Renal cortex interstitium (tissue), 11 donors: ENCODE measurements around the gene CLINT1. TPM values are rescaled to one million over a fixed set of nuclear protein-coding genes. Genes with fewer than 3 reads are reported as not detected.
A peak's percentile ranks its signal among the peaks of the same experiment; 100 is the strongest.

ENCODE experiments used
- DNase-seq, 11 donors: peaks; one replicate each; pipeline ENCODE4 v3.0.0-alpha.2; 2013; ENCODE audit warnings: low read depth in 9 of 11, low spot score in 4 of 11; ENCODE audit errors: extremely low read depth in 1 of 11
- polyA plus RNA-seq, 3 donors: library from polyadenylated mRNA; unstranded; fragments of 120-200 nt; gene quantifications; one replicate each; pipeline ENCODE4 v1.2.1, GENCODE V29; 2013; ENCODE audit not compliant: insufficient read length in 3 of 3

The CLINT1 gene
- polyA plus RNA-seq, 3 donors = 116 to 141 (median 135) TPM

DNA sequence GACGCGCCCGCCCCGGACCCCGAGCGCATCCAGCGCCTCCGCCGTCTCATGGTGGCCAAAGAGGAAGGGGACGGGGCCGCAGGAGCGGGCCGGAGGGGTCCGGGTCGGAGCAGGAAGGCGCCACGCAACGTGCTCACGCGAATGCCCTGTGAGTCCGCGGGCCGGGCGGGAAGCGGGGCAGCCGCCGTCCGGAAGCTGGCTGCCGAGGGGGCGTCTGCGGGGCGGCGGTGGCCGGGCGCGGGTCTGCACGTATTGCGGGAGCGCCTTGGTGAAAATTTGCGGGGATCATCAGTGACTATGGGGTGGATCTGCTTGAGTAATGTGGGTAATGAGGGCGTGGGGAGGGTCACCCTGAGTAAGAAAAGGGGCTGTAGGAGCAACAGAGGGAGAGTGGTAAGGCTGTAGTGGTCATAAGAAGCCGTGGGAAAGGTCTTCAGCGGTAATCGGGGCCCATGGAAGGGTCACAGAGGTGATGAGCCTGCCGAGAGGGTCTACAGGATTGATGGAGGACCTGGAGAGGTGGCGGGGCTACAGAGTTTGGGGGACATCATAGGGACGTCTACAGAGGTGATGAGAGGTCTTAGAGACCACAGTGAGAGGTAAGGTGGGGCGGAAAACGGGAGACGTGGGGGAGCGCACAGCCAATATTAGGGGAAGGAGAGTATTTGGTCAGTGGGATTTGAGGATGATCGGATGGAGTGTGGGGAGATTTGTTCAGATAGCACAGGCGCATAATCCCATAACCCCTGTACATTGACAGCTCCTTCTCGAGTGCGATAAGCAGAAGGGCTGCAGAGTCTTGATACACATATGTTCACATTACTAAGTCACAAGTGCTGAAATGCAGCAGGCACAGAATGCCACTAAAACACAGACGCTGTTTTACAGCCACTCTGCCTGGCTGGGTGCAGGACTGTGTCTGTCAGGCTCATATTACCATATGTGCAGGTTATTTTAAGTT, 114.6 kb downstream of the CLINT1 start:
- DNase-seq = no peak

DNA sequence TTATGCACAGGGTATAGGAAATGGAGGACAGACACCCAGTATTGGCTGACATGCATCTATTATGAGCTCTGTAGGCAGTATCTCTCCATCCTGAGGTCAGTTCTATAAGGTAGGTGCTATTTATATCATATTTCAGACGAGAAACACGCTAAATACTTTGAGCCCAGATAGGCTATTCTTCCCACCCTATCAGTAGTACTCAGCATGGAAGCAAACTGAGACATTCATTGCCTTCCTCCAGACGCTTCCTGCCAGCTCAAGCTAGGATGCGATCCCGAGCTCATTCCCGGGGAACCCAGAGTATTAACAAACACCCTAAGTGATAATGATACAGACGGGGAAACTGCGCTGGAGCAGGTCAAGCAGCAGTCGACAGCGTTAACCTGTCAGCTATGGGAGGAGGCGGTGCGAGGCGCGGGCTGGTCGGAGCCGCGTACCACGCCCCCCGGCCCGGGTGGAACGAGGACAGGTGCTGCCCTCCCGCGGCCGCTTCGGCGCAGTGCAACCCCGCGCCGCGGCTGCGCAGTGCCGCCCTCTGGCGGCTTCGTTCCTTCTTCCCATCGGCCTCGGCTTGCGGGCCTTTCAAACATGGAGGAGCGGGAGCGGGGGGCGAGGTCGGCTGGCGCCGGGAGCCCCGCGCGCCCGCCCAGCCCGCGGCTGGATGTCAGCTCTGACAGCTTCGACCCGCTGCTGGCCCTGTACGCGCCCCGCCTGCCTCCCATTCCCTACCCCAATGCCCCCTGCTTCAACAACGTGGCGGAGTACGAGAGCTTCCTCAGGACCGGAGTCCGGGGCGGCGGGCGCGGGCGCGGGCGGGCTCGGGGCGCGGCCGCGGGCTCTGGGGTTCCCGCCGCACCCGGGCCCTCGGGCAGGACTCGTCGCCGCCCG, 115.5 kb downstream of the CLINT1 start, which contains the start of gene LSM11:
TSS of gene LSM11 (plus strand) at position 550 of the 888 bp plus-strand sequence. CDS start at position 589, 39 bp downstream.
- DNase-seq = peak; percentile 56 to 85 (median 81)

DNA sequence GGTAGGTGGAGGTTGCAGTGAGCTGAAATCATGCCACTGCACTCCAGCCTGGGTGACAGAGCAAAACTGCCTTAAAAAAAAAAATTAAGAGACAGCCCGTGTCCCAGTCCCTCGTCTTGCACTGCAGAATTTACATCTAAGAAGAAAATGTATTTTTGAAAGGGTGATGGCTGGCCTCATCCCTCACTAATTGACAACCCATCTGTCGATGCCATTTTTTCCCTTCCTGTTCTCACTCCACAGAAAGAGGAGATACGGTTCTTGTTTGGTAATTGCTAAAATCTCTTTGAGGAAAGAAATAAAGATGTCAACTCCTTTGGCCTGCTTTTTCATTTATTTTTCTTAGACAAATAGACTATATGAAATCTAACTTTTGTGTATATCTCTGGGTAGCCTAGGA, 117.8 kb downstream of the CLINT1 start:
- no peak for DNase-seq

DNA sequence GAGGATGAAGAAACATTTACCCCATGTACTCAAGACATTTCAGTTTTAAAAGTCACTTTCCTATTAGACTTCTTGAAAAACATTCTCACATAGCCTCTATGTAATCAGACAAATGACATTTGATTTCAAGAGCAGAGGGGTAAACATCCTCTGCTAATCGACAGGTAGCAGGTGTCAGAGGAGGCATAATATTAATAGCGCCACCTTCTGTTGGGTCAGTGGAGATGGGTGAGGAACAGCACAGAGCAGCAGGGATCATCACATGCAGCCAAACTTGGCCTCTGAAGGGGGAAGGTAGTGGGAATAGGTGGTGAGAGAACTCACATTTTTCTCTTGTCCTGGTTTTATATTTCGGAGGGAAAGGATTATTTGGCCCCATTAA, 118.7 kb downstream of the CLINT1 start:
- DNase-seq = no peak

DNA sequence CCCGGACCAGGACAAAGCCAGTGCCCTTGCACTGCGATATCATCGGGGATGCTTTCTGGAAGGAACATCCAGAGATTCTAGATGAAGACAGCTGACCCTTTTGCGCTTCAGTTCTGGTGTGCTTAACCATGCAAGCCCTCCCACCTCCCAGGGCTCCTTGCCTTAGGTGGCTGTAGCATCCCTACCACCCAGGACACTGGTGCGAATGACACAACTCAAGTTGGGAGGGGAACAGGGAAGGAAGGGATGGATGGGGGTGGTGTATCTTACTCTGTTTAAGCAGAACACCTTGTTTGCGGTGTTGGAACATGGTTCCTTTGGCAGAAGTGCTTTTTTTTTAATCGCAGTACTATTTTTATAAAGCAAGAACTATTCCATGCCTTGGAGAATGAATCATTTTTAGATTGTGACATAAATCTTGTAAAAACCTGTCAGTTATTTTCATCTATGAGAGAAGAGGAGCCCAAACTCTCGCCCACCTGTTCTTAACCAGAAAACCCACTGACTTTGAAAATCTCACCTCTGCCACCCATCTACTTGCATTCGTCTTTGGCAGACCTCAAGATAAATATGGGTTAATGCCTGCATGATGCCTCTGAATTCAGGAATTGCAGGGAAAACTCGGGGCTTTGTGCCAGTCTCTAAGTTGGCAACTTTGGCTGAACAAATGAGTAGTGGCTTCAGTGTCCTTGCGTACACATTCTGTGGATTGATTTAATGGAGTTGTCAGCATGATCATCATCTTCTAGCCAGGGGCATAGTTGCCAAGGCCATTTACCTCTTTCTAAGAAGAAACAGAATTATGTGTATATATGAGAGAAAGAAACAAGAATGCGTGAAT, 119.3 kb downstream of the CLINT1 start:
- DNase-seq = no peak

DNA sequence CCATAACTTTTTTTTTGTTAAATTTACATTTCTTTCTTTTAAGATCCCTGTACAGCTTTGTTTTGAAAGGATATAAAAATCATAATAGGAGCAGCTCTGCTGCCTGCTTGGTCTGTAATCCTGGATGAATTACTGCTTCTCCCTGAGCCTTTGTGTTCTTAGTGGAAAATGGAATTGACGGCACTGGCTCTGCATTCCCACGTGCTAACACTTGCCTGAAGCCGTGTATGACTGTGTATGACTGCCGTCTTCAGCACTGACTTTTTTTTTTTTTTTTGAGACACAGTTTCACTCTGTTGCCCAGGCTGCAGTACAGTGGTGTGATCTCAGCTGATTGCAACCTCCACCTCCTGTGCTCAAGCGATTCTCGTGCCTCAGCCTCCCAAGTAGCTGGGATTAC, 123.0 kb downstream of the CLINT1 start:
- no peak for DNase-seq

Other genes starting within 250 kb of the CLINT1 start
- gene SOX30, start 206.7 kb downstream of the CLINT1 start, polyA plus RNA-seq = under 1 TPM; 0.33 to 0.55 (median 0.45) TPM
- gene C5orf52, start 187.6 kb downstream of the CLINT1 start, polyA plus RNA-seq = not detected
- gene THG1L, start 127.7 kb downstream of the CLINT1 start, polyA plus RNA-seq = 10 to 100 TPM; 20.9 to 29.6 (median 27.8) TPM
- gene LSM11, start 115.4 kb downstream of the CLINT1 start, polyA plus RNA-seq = 1 to 10 TPM; 7.9 to 8.2 (median 7.9) TPM